ENCODE results near the gene CSGALNACT2.
A peak's percentile ranks its signal among the peaks of the same experiment; 100 is the strongest.

CSGALNACT2 gene

GRCh38 chr10:43113201-43114087 is 24.8 kb upstream of the CSGALNACT2 start:
- no peak for DNase-seq

- DNase-seq = no peak
These were observed 24.0 kb upstream of the CSGALNACT2 start for GRCh38 chr10:43114088-43114742.

GRCh38 chr10:43114743-43115611 is 23.3 kb upstream of the CSGALNACT2 start:
- no peak for DNase-seq

- no peak for DNase-seq
These were observed 22.2 kb upstream of the CSGALNACT2 start for GRCh38 chr10:43115881-43116595.

GRCh38 chr10:43116596-43116995 is 21.6 kb upstream of the CSGALNACT2 start:
- DNase-seq = no peak

DNA sequence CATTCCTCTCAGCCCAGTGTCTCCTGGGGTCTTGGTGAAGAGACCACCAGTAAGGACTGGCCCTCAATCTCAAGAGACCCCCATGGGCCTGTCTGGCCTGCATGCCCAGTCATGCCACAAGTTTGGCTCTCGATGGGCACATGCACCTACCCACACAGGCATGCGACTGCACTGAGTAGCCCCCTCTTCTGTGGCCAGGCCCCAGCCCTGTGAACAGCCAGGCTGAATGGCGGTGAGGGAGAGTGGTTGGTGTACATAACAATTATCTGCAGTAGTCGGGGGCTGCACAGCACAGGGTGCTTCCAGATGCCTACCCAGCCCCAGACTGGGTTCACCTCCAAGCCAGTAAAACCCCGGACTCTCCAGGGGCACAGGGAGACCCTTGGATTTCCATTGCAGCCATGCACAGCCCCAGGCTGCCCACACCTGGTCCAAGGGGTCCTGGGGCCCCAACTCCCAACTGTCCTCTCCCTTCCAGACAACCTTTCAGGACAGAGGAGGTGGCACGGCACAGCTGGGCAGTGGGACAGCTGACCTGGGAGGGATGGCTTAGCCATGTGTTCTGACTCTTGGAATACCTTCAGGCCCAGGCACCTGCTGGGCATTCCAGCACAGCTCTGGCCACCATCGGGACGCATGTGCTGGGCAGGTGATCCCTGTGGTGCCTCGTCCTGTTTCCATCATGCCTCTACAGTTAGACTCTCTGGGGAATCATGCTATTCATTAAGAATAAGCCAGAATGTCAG is 21.0 kb upstream of the CSGALNACT2 start:
- DNase-seq = no peak

- no peak for DNase-seq
These were observed 20.3 kb upstream of the CSGALNACT2 start for GRCh38 chr10:43117777-43118583.

DNA sequence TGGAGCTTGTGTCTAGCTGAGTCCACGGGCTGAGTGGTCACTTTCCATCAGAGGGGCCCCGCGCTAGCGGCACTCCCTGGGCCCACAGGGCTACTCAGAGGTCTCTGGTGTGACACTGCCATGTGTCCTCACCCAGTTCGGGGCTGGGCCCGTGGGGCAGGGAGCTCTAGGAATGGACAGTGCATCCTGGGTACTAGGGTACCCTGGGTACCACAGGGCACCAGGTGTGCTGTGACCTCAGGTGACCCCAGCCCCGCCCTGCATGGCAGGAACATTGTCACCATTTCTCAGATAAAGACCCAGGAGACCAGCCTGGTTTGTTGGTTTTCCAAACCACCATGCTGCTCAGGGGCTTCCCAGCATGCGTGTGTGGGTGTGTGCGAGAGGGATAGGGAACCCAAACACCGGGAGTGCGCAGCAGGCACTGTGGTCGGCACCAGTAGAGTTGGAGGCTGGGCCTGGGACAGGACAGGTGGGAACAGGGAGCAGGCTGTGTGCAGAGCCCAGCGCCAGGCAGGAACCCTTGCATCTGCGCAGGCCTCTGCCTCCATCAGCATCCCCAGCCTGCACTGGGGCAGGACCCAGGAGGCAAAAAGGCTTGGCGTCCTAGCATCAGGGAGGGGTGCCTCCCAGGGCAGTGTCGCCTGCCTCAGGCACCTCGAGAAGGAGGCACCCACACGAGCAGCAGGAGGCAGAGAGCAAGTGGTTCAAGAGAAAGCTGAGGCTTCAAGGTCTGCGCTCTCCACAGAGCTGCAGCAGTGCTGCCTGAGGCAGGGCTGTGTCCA is 19.4 kb upstream of the CSGALNACT2 start:
- DNase-seq = no peak

DNA sequence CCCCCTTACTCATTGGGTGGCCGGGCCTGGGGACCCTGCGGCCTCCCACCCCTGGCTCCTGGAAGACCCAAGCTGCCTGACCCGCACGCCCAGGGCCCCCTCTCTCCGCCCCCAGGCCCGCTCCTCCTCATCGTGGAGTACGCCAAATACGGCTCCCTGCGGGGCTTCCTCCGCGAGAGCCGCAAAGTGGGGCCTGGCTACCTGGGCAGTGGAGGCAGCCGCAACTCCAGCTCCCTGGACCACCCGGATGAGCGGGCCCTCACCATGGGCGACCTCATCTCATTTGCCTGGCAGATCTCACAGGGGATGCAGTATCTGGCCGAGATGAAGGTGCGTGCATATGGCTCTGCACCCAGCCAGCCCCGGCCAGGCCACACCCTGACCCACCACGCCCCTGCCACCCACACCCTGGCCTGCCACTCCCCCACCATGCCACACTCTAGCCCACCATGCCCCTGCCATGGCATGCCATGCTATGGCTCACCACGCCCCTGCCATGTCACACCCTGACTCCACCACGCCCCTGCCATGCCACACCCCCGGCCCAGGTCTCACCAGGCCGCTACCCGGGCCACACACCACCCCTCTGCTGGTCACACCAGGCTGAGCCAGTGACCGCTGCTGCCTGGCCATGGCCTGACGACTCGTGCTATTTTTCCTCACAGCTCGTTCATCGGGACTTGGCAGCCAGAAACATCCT is 18.7 kb upstream of the CSGALNACT2 start:
- DNase-seq = no peak

- no peak for DNase-seq
These were observed 17.9 kb upstream of the CSGALNACT2 start for GRCh38 chr10:43120116-43120928.

- DNase-seq = peak; percentile 95
These were observed 17.3 kb upstream of the CSGALNACT2 start for GRCh38 chr10:43120929-43121314.

- peak; percentile 21 for DNase-seq
These were observed 16.8 kb upstream of the CSGALNACT2 start for GRCh38 chr10:43121444-43121843.

DNA sequence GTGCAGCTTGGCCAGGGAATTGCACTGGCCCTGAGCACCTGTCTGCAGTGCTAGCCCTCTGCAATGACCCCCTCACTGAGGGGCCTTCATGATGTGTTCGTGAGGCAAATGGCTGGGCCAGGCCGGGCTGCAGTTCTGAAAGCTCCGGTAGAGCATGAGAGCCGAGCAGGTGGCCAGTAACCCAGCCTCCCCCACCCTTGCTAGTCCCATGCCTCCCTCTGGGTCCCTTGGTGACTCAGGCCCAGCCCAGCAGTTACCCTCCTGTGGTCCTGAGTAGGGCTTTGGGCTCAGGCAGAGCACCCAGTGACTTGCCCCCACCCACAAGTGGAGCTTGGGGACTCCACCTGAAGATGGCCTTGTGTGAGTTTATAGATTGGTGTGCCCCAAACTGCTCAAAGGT is 16.1 kb upstream of the CSGALNACT2 start:
- DNase-seq = no peak

GRCh38 chr10:43122826-43123225 is 15.4 kb upstream of the CSGALNACT2 start:
- no peak for DNase-seq

DNA sequence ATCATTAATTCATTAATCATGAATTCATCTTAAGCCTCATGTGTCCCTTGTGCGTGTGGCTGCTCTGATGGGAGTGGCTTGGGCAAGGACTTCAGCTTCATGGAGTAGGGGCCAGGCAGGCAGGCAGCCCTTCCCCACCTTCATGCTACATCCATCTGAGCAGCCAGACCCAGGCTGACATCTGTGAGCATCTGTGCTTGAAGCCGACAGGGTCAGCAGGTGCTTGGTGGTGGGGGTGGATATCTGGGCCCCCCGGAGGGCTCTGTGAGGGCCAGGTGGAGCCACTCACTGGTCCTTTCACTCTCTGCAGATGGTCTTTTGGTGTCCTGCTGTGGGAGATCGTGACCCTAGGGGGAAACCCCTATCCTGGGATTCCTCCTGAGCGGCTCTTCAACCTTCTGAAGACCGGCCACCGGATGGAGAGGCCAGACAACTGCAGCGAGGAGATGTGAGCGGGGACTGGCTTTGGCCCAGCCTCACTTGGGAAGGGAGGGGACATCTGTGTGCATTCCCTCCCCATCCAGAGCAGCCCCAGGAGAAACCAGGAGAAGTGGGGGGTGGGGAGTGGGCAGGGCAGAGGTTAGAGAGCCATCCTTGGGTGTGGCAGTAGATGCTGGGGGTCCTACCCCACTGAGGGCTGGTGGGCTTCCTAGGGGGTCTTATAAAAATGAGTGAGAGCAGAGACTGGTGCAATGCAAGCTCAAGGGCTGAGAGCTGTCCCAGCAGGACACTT is 14.7 kb upstream of the CSGALNACT2 start:
- no peak for DNase-seq

GRCh38 chr10:43124094-43124521 is 14.1 kb upstream of the CSGALNACT2 start:
- no peak for DNase-seq

GRCh38 chr10:43124574-43125273 is 13.5 kb upstream of the CSGALNACT2 start:
- DNase-seq = no peak

Data from activated CD4-positive, alpha-beta T cell treated with anti-CD3 and anti-CD28 coated beads, Interleukin-2, amount 50 U/mL, for 16 hours (primary cell).